SK-N-SH treated with all-trans-retinoic acid at 6 μM for 48 hours (cell line): ENCODE data around the gene GSAP.

ENCODE experiments used
- ATAC-seq: fragments of 200-7000 bp; cut with Tn5 transposase; 3 replicates; pipeline ENCODE4 v1.9.1; 2020; ENCODE audit warnings: mild to moderate bottlenecking, moderate library complexity
- ARNTL ChIP-seq: fragments of 450-650 bp; formaldehyde crosslinking; IDR thresholded peaks from 2 replicates; pipeline ENCODE4 v1.5.0; 2020; ENCODE audit warnings: low read depth, mild to moderate bottlenecking, moderate library complexity, borderline replicate concordance
- BACH2 ChIP-seq: fragments of 250-450 bp; sonication (Bioruptor Pico); IDR thresholded peaks from 2 replicates; pipeline ENCODE4 v1.9.0; 2021; ENCODE audit warnings: mild to moderate bottlenecking, borderline replicate concordance
- CSDC2 ChIP-seq: fragments of 250-450 bp; sonication (Bioruptor Pico); IDR thresholded peaks from 2 replicates; pipeline ENCODE4 v1.5.0; 2020; ENCODE audit warnings: mild to moderate bottlenecking, moderate library complexity
- ESRRG ChIP-seq: fragments of 250-450 bp; sonication (Bioruptor Pico); IDR thresholded peaks from 2 replicates; pipeline ENCODE4 v1.6.1; 2021; ENCODE audit warnings: mild to moderate bottlenecking
- GLIS3 ChIP-seq: fragments of 250-450 bp; sonication (Bioruptor Pico); IDR thresholded peaks from 2 replicates; pipeline ENCODE4 v1.5.0; 2020; ENCODE audit warnings: mild to moderate bottlenecking, moderate library complexity
- ISL1 ChIP-seq: fragments of 250-450 bp; sonication (Bioruptor Pico); IDR thresholded peaks from 2 replicates; pipeline ENCODE4 v2.1.2; 2022; ENCODE audit warnings: mild to moderate bottlenecking, moderate library complexity
- OSR1 ChIP-seq: fragments of 250-450 bp; sonication (Bioruptor Pico); IDR thresholded peaks from 2 replicates; pipeline ENCODE4 v1.8.0; 2022; ENCODE audit warnings: moderate library complexity, mild to moderate bottlenecking, inconsistent platforms
- PPARA ChIP-seq: fragments of 250-450 bp; sonication (Bioruptor Pico); IDR thresholded peaks from 2 replicates; pipeline ENCODE4 v1.5.0; 2020; ENCODE audit warnings: mild to moderate bottlenecking, borderline replicate concordance
- SNAI2 ChIP-seq: fragments of 250-450 bp; sonication (Bioruptor Pico); IDR thresholded peaks from 2 replicates; pipeline ENCODE4 v1.5.0; 2020; ENCODE audit warnings: mild to moderate bottlenecking, moderate library complexity
- TCF4 ChIP-seq: fragments of 250-450 bp; sonication (Bioruptor Pico); IDR thresholded peaks from 2 replicates; pipeline ENCODE4 v1.8.0; 2021; ENCODE audit warnings: mild to moderate bottlenecking, moderate library complexity, borderline replicate concordance
- TOX ChIP-seq: fragments of 250-450 bp; sonication (Bioruptor Pico); IDR thresholded peaks from 2 replicates; pipeline ENCODE4 v1.8.0; 2021; ENCODE audit warnings: mild to moderate bottlenecking, moderate library complexity, borderline replicate concordance
- ZC3H10 ChIP-seq: fragments of 250-450 bp; sonication (Bioruptor Pico); IDR thresholded peaks from 2 replicates; pipeline ENCODE4 v1.5.1; 2021; ENCODE audit warnings: mild to moderate bottlenecking, moderate library complexity
- ZFP3 ChIP-seq: fragments of 250-450 bp; sonication (Bioruptor Pico); IDR thresholded peaks from 2 replicates; pipeline ENCODE4 v1.5.0; 2020; ENCODE audit warnings: mild to moderate bottlenecking, moderate library complexity
- ZFP30 ChIP-seq: fragments of 450-650 bp; formaldehyde crosslinking; IDR thresholded peaks from 2 replicates; pipeline ENCODE4 v1.5.0; 2022; ENCODE audit warnings: mild to moderate bottlenecking, moderate library complexity
- ZNF70 ChIP-seq: fragments of 450-650 bp; formaldehyde crosslinking; IDR thresholded peaks from 2 replicates; pipeline ENCODE4 v1.5.0; 2020; ENCODE audit warnings: mild to moderate bottlenecking, moderate library complexity
- ZNF8 ChIP-seq: fragments of 450-650 bp; formaldehyde crosslinking; IDR thresholded peaks from 2 replicates; pipeline ENCODE4 v1.5.0; 2020; ENCODE audit warnings: mild to moderate bottlenecking, moderate library complexity
- TF ChIP-seq, protein P1 (sequence below): fragments of 250-450 bp; sonication (Bioruptor Pico); IDR thresholded peaks from 2 replicates; pipeline ENCODE4 v1.8.0; 2020; ENCODE audit warnings: mild to moderate bottlenecking, moderate library complexity, borderline replicate concordance
- TF ChIP-seq, protein P2 (sequence below): fragments of 250-450 bp; sonication (Bioruptor Pico); IDR thresholded peaks from 2 replicates; pipeline ENCODE4 v1.5.1; 2020; ENCODE audit warnings: low read depth, mild to moderate bottlenecking, moderate library complexity
- TF ChIP-seq, protein P3 (sequence below): fragments of 250-450 bp; sonication (Bioruptor Pico); IDR thresholded peaks from 2 replicates; pipeline ENCODE4 v1.5.0; 2020; ENCODE audit warnings: mild to moderate bottlenecking, moderate library complexity
- TF ChIP-seq, protein P4 (sequence below): fragments of 250-450 bp; sonication (Bioruptor Pico); IDR thresholded peaks from 2 replicates; pipeline ENCODE4 v1.8.0; 2021; ENCODE audit warnings: low read depth, mild to moderate bottlenecking, moderate library complexity, borderline replicate concordance

GSAP gene

DNA sequence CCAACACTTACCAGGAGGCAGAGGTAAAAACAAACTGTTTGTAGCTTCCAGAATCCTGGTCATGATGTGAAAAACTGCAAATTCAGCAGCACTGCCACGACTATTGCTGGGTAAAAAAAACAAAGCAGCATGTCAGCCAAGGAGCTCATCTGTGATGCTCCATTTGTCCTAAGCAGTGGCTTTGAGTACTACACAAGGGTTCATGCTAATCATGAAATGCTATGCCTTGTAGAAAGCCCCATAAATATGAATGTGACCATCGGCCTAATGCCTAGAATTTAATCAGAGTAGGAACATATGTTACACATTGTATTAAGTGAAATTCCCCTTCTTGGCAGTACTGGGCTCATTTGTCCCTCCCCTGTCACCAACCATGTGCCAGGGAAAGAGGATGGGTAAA, 95.4 kb downstream of the GSAP start:
- TF ChIP-seq ZFP3: no peak
- no peak for TF ChIP-seq CSDC2 (CRISPR knock-in tag)
- TF ChIP-seq BACH2: no peak
- TF ChIP-seq ZFP30 (CRISPR knock-in tag): no peak
- no peak for TF ChIP-seq ZNF8 (CRISPR knock-in tag)
- TF ChIP-seq TCF4 (CRISPR knock-in tag): no peak
- no peak for TF ChIP-seq ISL1 (CRISPR knock-in tag)
- TF ChIP-seq OSR1 (CRISPR knock-in tag): no peak
- TF ChIP-seq ESRRG (CRISPR knock-in tag): no peak
- TF ChIP-seq SNAI2: no peak
- TF ChIP-seq, all 23 proteins: peak for 0
- ATAC-seq: no peak

DNA sequence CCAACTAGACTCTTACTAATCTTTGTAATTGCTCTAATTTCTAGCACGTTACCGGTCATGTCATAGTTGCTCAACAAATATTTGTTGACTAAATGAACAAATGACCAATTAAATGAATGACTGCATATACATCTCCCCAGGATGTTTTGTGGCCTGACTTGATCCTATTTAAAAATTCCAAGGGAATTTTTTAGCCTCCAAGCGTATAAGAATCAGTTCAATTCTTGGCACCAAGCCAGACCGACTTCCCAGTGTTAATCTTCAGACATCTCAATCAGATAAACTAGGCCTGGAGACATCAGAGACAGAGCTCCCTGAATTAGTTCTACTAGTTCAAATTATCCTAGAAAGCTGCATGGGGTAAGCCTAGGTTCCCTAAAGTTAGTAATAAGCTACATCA, 96.0 kb downstream of the GSAP start:
- no peak for TF ChIP-seq GLIS3 (CRISPR knock-in tag)

DNA sequence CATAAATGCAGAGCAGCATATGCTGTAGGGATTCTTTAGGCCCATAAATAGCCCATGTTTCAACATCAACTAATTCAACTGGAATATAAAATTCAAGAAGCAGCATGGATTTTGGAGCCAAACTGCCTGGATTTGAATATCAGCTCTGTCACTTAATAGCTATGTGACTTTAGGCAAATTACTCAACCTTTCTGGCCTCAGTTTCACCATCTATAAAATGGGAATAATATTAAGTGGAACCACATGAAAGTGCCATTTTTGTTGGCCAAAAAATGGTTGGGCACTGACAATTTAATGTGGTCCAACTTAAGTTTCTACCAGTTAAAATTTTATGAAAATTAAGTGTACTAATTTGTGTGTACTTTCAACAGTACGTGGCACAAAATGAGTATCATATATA, 98.1 kb downstream of the GSAP start:
- no peak for TF ChIP-seq ZNF8 (CRISPR knock-in tag)
- TF ChIP-seq, protein P1, sequence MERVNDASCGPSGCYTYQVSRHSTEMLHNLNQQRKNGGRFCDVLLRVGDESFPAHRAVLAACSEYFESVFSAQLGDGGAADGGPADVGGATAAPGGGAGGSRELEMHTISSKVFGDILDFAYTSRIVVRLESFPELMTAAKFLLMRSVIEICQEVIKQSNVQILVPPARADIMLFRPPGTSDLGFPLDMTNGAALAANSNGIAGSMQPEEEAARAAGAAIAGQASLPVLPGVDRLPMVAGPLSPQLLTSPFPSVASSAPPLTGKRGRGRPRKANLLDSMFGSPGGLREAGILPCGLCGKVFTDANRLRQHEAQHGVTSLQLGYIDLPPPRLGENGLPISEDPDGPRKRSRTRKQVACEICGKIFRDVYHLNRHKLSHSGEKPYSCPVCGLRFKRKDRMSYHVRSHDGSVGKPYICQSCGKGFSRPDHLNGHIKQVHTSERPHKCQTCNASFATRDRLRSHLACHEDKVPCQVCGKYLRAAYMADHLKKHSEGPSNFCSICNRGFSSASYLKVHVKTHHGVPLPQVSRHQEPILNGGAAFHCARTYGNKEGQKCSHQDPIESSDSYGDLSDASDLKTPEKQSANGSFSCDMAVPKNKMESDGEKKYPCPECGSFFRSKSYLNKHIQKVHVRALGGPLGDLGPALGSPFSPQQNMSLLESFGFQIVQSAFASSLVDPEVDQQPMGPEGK: no peak
- TF ChIP-seq ZFP30 (CRISPR knock-in tag): no peak
- TF ChIP-seq GLIS3 (CRISPR knock-in tag): no peak
- TF ChIP-seq, protein P2, sequence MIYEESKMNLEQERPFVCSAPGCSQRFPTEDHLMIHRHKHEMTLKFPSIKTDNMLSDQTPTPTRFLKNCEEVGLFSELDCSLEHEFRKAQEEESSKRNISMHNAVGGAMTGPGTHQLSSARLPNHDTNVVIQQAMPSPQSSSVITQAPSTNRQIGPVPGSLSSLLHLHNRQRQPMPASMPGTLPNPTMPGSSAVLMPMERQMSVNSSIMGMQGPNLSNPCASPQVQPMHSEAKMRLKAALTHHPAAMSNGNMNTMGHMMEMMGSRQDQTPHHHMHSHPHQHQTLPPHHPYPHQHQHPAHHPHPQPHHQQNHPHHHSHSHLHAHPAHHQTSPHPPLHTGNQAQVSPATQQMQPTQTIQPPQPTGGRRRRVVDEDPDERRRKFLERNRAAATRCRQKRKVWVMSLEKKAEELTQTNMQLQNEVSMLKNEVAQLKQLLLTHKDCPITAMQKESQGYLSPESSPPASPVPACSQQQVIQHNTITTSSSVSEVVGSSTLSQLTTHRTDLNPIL (CRISPR knock-in tag): no peak
- TF ChIP-seq ZNF70 (CRISPR knock-in tag): no peak
- TF ChIP-seq, protein P3, sequence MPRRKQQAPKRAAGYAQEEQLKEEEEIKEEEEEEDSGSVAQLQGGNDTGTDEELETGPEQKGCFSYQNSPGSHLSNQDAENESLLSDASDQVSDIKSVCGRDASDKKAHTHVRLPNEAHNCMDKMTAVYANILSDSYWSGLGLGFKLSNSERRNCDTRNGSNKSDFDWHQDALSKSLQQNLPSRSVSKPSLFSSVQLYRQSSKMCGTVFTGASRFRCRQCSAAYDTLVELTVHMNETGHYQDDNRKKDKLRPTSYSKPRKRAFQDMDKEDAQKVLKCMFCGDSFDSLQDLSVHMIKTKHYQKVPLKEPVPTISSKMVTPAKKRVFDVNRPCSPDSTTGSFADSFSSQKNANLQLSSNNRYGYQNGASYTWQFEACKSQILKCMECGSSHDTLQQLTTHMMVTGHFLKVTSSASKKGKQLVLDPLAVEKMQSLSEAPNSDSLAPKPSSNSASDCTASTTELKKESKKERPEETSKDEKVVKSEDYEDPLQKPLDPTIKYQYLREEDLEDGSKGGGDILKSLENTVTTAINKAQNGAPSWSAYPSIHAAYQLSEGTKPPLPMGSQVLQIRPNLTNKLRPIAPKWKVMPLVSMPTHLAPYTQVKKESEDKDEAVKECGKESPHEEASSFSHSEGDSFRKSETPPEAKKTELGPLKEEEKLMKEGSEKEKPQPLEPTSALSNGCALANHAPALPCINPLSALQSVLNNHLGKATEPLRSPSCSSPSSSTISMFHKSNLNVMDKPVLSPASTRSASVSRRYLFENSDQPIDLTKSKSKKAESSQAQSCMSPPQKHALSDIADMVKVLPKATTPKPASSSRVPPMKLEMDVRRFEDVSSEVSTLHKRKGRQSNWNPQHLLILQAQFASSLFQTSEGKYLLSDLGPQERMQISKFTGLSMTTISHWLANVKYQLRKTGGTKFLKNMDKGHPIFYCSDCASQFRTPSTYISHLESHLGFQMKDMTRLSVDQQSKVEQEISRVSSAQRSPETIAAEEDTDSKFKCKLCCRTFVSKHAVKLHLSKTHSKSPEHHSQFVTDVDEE: no peak
- no peak for TF ChIP-seq ESRRG (CRISPR knock-in tag)
- TF ChIP-seq TOX (CRISPR knock-in tag): no peak
- no peak for TF ChIP-seq ARNTL (CRISPR knock-in tag)
- TF ChIP-seq, all 23 proteins: peak for 0
- no peak for ATAC-seq

More for the DNA sequence above, 96.0 kb downstream of the GSAP start:
- ATAC-seq: no peak; the same call in 2 of the 3 replicates

DNA sequence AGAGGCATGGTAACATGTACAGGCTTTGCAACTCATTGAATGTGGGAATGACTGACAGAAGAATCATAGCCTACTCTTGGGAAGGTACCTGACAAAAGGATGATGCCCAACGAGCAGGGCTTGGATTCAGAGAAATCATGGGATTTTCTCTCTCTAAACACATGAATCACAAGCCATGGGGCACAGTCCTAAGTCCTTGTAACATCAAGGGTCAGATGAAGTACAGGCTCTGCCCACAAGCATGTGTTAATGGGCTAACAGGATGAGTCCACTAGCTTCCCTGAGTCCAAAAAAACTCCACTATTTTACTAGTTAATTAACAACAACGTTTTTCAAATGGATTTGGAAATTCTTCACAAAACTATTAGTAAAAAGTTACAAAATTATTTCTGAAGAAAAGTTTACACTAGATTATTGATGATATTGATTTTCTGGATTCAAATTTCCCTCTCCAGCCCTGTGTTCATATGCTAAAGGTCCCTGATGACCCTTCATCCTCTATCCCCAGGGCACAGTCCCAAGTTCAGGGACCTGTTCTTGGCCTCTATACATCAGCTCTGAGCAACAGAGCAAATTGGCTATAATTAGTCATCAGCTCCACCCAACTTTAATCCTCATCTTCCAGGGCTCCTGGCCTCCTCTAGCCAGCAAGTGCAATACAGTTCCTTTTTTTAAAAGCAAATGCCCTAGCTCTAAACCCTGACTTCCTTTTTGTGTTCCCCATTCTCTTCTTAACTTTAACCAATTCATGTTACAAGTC, 99.8 kb downstream of the GSAP start:
- TF ChIP-seq SNAI2: no peak
- TF ChIP-seq, protein P4, sequence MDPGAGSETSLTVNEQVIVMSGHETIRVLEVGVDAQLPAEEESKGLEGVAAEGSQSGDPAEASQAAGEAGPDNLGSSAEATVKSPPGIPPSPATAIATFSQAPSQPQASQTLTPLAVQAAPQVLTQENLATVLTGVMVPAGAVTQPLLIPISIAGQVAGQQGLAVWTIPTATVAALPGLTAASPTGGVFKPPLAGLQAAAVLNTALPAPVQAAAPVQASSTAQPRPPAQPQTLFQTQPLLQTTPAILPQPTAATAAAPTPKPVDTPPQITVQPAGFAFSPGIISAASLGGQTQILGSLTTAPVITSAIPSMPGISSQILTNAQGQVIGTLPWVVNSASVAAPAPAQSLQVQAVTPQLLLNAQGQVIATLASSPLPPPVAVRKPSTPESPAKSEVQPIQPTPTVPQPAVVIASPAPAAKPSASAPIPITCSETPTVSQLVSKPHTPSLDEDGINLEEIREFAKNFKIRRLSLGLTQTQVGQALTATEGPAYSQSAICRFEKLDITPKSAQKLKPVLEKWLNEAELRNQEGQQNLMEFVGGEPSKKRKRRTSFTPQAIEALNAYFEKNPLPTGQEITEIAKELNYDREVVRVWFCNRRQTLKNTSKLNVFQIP (CRISPR knock-in tag): no peak
- TF ChIP-seq ZNF70 (CRISPR knock-in tag): no peak
- TF ChIP-seq ZC3H10 (CRISPR knock-in tag): no peak
- TF ChIP-seq ESRRG (CRISPR knock-in tag): no peak
- TF ChIP-seq ZNF8 (CRISPR knock-in tag): no peak
- no peak for TF ChIP-seq ZFP3
- no peak for TF ChIP-seq ZFP30 (CRISPR knock-in tag)
- no peak for TF ChIP-seq CSDC2 (CRISPR knock-in tag)
- TF ChIP-seq PPARA (CRISPR knock-in tag): no peak
- no peak for TF ChIP-seq BACH2
- TF ChIP-seq, protein P2 (CRISPR knock-in tag): no peak
- no peak for ATAC-seq
